WERI-Rb-1 (cell line): ENCODE data around the gene NLRP6.
"Not testable (repeated sequence)": the region's sequence is repeated elsewhere in the genome, so short reads cannot be mapped to it uniquely, and the experiment has no call there.

Source experiments
- DNase-seq: peaks from one replicate; pipeline ENCODE4 v3.0.0-alpha.2; 2020
- H3K27ac ChIP-seq: fragments of 250-450 bp; sonication (Bioruptor Pico); 2 replicates; pipeline ENCODE4 v1.5.1; 2020; ENCODE audit warnings: mild to moderate bottlenecking, moderate library complexity
- H3K27me3 ChIP-seq: fragments of 250-450 bp; sonication (Bioruptor Pico); 2 replicates; pipeline ENCODE4 v1.5.1; 2021; ENCODE audit warnings: mild to moderate bottlenecking, low read depth, moderate library complexity; ENCODE audit not compliant: insufficient read depth, severe bottlenecking
- H3K36me3 ChIP-seq: fragments of 250-450 bp; sonication (Bioruptor Pico); 2 replicates; pipeline ENCODE4 v1.5.1; 2020; ENCODE audit warnings: mild to moderate bottlenecking, moderate library complexity
- H3K4me3 ChIP-seq: 2 replicates; pipeline ENCODE4 v1.5.1; 2011; ENCODE audit warnings: low read depth, mild to moderate bottlenecking, control low read depth, low read length
- H3K9me3 ChIP-seq: fragments of 250-450 bp; sonication (Bioruptor Pico); 2 replicates; pipeline ENCODE4 v1.5.1; 2021; ENCODE audit warnings: mild to moderate bottlenecking, moderate library complexity; ENCODE audit not compliant: severe bottlenecking
- TF ChIP-seq, protein P1 (sequence below): IDR thresholded peaks from 2 replicates; pipeline ENCODE4 v1.5.1; 2011; ENCODE audit warnings: low read depth, mild to moderate bottlenecking, control low read depth, inconsistent platforms, low read length

The NLRP6 gene

DNA sequence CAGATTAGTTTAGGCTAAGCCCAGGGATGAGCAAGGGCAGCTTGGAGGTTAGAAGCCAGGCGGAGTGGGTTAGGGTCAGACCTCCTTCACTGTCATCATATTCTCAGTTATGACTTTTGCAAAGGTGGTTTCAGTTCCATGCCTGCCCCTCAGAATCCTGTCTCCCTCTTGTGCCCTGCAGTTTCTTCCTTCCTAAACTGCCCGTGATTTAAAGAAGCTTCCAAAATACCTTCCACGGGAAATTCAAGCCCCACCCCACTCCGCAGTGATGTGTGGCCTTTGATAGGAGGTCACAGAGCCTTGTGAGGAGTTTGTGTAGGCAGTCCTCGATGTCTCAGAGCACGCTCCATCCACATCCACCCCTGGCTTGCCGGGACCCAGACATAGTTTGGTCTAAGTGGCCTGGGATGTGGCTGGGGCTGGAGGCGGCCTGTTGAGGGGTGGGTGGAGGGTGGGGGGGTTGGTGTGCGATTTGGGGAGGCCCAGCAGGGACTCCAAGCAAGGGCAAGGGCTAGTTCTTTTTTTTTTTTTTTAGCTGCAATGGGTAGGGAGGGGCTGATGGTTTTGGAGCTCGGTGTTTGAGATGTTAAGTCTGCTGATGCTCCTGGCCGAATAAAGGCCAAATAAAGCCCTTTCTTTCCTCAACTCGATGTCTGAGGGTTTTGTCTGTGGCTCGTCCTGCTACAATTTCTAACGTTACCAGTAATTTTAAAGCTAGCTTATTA is 34.0 kb downstream of the NLRP6 start:
- Histone ChIP-seq H3K9me3 (no peaks in the 10 kb centered on the region), H3K27me3 (no peaks in the 10 kb centered on the region), H3K4me3 (no peak overlapping the region), H3K27ac (no peak overlapping the region), H3K36me3 (no peaks in the 10 kb centered on the region)
- TF ChIP-seq, protein P1, sequence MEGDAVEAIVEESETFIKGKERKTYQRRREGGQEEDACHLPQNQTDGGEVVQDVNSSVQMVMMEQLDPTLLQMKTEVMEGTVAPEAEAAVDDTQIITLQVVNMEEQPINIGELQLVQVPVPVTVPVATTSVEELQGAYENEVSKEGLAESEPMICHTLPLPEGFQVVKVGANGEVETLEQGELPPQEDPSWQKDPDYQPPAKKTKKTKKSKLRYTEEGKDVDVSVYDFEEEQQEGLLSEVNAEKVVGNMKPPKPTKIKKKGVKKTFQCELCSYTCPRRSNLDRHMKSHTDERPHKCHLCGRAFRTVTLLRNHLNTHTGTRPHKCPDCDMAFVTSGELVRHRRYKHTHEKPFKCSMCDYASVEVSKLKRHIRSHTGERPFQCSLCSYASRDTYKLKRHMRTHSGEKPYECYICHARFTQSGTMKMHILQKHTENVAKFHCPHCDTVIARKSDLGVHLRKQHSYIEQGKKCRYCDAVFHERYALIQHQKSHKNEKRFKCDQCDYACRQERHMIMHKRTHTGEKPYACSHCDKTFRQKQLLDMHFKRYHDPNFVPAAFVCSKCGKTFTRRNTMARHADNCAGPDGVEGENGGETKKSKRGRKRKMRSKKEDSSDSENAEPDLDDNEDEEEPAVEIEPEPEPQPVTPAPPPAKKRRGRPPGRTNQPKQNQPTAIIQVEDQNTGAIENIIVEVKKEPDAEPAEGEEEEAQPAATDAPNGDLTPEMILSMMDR, result no peak
- no peak for DNase-seq

DNA sequence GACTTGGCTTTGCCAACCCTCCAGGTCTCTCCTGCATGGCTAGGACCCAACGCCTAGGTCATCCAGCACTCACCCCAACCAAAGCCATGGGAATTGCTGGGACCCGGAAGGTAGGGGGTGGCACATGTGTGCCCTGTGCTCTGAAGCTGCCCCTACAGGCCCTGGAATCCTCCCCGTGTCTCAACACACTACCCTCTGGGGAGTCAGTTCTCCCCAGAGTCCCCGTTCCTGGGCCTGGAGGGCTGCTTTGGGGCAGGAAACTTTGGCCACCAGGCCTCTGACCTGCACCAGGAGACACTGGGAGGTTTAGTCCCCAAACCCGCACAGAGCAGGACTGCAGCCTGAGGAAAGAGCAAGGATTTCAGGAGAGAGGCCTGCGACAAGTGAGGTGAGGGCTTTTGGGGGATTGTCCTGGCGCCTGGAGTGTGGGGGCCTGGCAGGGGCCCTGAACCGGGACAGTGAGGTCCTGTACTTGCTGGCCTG is 35.1 kb downstream of the NLRP6 start:
- Histone ChIP-seq H3K9me3 (no peaks in the 10 kb centered on the region), H3K36me3 (no peaks in the 10 kb centered on the region), H3K27me3 (no peaks in the 10 kb centered on the region), H3K27ac (no peak overlapping the region), H3K4me3 (no peak overlapping the region)
- DNase-seq, result no peak
- TF ChIP-seq, protein P1, result no peak

DNA sequence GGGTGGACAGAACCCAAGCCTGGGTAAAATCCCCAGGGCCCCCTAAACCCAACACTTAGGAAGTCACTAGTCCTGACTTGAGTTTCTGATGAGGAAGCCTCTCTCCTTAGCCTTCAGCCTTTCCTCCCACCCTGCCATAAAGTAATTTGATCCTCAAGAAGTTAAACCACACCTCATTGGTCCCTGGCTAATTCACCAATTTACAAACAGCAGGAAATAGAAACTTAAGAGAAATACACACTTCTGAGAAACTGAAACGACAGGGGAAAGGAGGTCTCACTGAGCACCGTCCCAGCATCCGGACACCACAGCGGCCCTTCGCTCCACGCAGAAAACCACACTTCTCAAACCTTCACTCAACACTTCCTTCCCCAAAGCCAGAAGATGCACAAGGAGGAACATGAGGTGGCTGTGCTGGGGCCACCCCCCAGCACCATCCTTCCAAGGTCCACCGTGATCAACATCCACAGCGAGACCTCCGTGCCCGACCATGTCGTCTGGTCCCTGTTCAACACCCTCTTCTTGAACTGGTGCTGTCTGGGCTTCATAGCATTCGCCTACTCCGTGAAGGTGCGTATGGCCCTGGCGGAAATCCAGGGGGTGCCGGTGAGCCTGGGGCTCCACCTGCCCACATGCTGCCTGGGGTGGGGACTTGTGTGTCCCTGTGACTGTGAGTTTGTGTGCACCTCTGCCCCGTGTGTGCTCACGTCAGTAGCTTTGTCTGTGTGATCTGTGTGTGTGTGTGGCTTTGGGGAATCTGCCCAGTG is 35.8 kb downstream of the NLRP6 start, which contains the start of gene IFITM1:
Gene IFITM1 (plus strand): TSS at position 254 of the 767 bp plus-strand sequence. CDS start 131 bp downstream, at position 385.
- Histone ChIP-seq H3K4me3 (no peak within 1 kb of the TSS), H3K27ac (no peak within 1 kb of the TSS), H3K36me3 (no peaks in the 10 kb centered on the region), H3K27me3 (no peaks in the 10 kb centered on the region), H3K9me3 (no peaks in the 10 kb centered on the region)
- TF ChIP-seq, protein P1, result no peak
- no peak for DNase-seq

DNA sequence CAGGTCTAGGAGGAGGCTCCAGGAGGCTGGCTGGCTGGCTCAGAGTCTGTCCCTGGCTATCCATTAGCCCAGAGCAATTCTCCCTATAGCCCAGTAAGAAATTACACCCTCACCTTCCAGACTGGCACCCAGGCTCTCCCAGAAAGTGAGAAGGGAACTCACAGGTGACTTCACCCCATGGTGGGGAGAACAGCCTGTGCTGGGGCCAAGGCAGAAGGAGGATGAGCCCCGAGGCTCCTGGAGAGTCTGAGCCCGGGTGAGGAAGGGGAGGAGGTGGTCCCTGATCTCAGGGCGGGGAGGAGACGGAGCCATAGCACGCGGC is 36.3 kb downstream of the NLRP6 start:
- H3K36me3 ChIP-seq, H3K4me3 ChIP-seq, H3K27me3 ChIP-seq, DNase-seq, H3K9me3 ChIP-seq, H3K27ac ChIP-seq: not testable (repeated sequence)

DNA sequence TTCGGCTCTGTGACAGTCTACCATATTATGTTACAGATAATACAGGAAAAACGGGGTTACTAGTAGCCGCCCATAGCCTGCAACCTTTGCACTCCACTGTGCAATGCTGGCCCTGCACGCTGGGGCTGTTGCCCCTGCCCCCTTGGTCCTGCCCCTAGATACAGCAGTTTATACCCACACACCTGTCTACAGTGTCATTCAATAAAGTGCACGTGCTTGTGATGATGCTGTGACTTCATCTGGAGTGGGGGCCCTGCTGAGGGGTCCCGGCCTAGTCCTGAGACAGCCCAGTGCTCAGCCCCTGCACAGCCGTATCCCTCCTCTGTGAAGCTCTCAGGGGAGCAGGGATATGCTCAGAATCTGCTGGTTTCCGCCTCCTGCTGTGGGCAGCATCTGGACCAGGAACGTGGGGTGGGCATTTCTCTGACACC is 36.9 kb downstream of the NLRP6 start:
- Histone ChIP-seq H3K36me3 (no peaks in the 10 kb centered on the region), H3K27me3 (no peaks in the 10 kb centered on the region), H3K27ac (no peak overlapping the region), H3K9me3 (no peaks in the 10 kb centered on the region), H3K4me3 (no peak overlapping the region)
- DNase-seq, result no peak
- TF ChIP-seq, protein P1, result no peak

DNA sequence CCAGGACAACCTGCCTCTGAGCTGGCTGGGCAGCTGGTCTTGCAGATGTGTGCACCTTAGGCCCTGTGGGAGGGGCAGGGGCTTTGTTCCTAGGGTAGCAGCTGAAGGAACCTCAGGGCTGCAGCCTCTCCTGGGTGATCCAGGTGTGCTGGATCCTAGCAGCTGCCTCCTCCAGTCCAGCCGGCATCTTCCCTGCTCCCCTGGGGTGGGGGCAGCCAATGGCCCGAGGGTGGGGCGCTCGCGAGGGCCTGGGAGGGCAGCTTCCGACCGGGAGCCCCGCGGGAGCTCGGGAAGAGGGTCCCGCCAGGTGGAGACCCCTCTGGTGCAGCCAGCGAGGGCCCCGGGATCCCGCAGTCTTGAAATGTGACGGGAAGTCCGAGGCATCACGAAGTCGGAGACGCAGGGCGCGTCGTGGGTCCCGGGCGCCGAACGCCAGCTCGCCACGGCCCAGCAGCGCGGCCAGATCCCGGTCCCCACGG is 37.3 kb downstream of the NLRP6 start:
- TF ChIP-seq, protein P1, result no peak
- Histone ChIP-seq H3K27ac (no peak overlapping the region), H3K4me3 (no peak overlapping the region), H3K36me3 (no peaks in the 10 kb centered on the region), H3K27me3 (no peaks in the 10 kb centered on the region), H3K9me3 (no peaks in the 10 kb centered on the region)
- no peak for DNase-seq
